Ectodermal cell (in vitro differentiated cells): ENCODE measurements around the gene PACS2.
"Not testable (repeated sequence)": the region's sequence is repeated elsewhere in the genome, so short reads cannot be mapped to it uniquely, and the experiment has no call there.

Experiments used
- H3K27ac ChIP-seq: 2 replicates; pipeline ENCODE4 v1.7.0; 2013; ENCODE audit warnings: mild to moderate bottlenecking, low read depth, low read length; ENCODE audit not compliant: insufficient read depth, poor library complexity, severe bottlenecking
- H3K27me3 ChIP-seq: 2 replicates; pipeline ENCODE4 v1.7.0; 2013; ENCODE audit warnings: mild to moderate bottlenecking, low read length; ENCODE audit not compliant: insufficient read depth, control insufficient read depth, poor library complexity, severe bottlenecking
- H3K36me3 ChIP-seq: one replicate; pipeline ENCODE4 v1.7.0; 2013; ENCODE audit warnings: low read length; ENCODE audit not compliant: control insufficient read depth, insufficient read depth
- H3K4me1 ChIP-seq: one replicate; pipeline ENCODE4 v1.7.0; 2013; ENCODE audit warnings: low read length; ENCODE audit not compliant: control insufficient read depth, insufficient read depth
- H3K4me3 ChIP-seq: 2 replicates; pipeline ENCODE4 v1.7.0; 2013; ENCODE audit warnings: low read depth, low read length, control low read depth; ENCODE audit not compliant: insufficient read depth
- H3K9me3 ChIP-seq: 2 replicates; pipeline ENCODE4 v1.7.0; 2013; ENCODE audit warnings: mild to moderate bottlenecking, low read length, moderate library complexity; ENCODE audit not compliant: control insufficient read depth
- WGBS, 2 experiments: methylation state at CpG; one replicate each; pipeline ENCODE4 v1.1.7; 2013; ENCODE audit warnings: missing lambda C conversion rate in 2 of 2; 5-methylcytosine and 5-hydroxymethylcytosine counted together

The PACS2 gene

DNA sequence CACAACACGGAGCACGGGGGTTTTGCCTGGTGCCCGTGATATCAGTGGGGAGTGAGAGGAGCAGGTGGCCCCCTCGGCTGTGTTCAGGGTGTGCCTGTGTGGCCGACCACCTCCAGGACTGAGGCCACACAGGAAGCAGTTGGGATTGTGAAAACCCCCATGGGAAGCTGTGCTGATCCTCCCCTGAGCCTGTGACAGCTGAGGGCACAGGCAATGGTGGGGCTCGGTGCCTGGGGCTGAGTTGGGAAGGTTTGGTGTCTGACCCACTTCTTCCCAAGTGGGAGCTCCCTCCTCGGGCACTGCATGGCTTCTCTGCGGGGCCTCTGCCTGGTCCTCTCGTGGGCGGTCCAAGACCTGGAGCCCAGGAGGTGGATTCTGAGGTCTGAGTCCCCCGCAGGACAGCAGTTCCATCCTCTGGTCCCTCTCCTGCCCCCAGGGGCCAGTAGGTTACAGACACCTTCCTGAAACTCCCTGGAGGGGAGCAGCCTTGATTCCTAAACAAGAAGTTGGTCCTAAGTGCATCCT lies 17.9 kb downstream of the PACS2 start:
- H3K4me1 ChIP-seq: peaks cover 12% of the 10 kb centered on the region
- WGBS, 2 experiments: 82 to 85% methylated on average over 11 of the region's 11 CpGs

DNA sequence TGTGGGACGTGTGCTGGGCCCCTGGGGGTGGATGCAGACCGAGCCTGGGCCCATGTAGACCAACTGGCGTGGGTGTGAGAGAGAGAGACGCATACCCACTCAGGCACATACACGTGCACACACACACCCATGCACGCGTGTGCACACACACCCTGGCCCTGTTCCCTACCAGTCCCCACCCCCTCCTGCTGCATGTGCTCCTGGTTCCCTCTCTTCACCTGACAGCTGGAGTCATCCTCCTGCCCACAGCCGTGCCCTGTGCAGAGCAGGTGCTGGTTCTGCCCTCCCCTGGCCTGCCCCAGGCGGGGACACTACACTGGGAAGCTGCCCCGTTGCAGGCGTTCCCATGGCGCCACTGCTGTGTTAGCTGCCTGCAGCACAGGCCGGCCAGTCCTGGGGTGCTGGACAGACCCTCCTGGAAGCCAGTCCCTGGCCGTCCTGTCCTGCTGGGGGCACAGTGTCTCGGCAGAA lies 18.5 kb downstream of the PACS2 start:
- H3K36me3 ChIP-seq: no peaks in the 10 kb centered on the region
- no peak overlapping the region for H3K4me3 ChIP-seq
- H3K27me3 ChIP-seq: no peaks in the 10 kb centered on the region
- 90 to 93% methylated on average over 15 of the region's 15 CpGs for WGBS, 2 experiments
- no peaks in the 10 kb centered on the region for H3K9me3 ChIP-seq
- H3K4me1 ChIP-seq: peaks cover 6% of the 10 kb centered on the region
- H3K27ac ChIP-seq: no peak overlapping the region

More for the DNA sequence above, 17.9 kb downstream of the PACS2 start:
- Histone ChIP-seq H3K9me3 (no peaks in the 10 kb centered on the region), H3K27me3 (no peaks in the 10 kb centered on the region), H3K36me3 (no peaks in the 10 kb centered on the region), H3K4me3 (no peak overlapping the region), H3K27ac (no peak overlapping the region)

DNA sequence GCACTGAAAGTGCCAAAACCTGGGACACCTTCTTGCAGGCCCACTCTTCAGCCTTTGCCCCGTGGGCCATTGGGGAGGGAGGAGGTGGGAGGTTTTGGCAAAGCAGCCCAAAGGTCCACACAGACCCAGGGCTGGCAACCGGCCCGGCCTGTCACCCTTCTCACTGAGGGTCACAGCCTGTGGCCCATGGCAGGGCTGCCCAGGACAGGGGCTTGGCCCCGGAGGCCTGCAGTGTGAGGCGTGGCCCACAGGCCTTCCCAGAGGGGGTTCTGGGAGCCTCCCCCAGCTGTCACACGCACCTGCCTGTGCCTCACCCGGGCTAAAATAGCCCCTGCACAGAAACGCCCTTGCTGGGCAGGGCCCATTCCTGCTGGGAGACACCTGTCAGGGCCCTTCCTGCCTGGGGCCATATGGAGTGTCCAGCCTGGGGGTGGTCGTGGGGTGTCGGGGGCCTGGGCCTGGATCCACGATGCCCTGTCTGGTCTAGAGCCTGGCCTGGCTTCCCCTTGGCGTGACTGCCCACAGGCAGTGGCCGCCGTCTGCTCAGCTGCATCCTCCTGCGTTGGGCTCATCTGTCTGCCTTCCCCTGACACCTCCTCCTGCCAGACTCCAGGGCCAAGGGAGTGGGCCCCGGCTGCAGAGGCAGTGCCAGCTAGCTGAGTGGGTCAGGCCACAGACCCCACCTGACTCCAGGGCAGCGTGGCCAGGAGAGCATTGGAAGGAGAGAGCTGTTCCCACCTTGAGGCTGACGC lies 19.2 kb downstream of the PACS2 start:
- Histone ChIP-seq H3K27me3 (no peaks in the 10 kb centered on the region), H3K36me3 (no peaks in the 10 kb centered on the region), H3K4me3 (no peak overlapping the region), H3K9me3 (no peaks in the 10 kb centered on the region), H3K27ac (no peak overlapping the region), H3K4me1 (peaks cover 5% of the 10 kb centered on the region)
- WGBS, 2 experiments: 93 to 94% methylated on average over 18 of the region's 18 CpGs

DNA sequence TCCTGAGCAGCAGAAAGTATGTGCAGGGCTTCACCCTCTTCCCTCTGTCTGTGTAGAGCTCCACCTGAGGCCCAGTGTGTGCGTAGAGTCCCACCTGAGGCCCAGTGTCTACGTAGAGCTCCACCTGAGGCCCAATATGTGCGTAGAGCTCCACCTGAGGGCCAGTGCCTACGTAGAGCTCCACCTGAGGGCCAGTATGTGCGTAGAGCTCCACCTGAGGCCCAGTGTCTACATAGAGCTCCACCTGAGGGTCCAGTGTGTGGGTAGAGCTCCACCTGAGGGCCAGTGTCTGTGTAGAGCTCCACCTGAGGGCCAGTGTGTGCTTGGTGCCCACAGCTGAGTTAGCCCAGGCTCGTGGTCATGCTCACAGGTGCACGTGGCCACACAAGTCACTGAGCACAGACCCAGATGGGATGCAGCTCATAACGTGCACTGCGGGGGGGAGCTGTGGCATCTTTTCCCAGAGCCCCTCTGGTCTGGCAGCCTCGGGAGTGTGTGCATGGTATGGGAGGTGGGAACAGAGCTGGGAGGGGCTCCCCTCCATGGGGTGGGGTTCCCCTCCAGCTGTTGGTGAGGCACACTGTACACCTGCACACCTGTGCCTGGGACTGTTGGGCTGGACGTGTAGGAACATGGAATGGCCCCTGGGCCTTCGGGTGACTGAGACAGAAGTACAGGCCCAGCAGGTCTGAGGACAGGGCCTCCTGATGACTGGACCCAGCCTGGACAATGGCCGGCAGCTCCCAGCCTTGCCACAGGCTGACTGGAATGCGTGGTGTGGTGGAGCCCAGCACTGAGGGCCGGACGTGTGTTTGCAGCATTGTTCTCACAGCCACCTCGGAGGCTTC lies 20.1 kb downstream of the PACS2 start:
- 93% methylated on average over 17 of the region's 17 CpGs for WGBS, 2 experiments
- Histone ChIP-seq H3K4me1 (peaks cover 5% of the 10 kb centered on the region), H3K27me3 (no peaks in the 10 kb centered on the region), H3K36me3 (no peaks in the 10 kb centered on the region), H3K9me3 (no peaks in the 10 kb centered on the region), H3K4me3 (no peak overlapping the region), H3K27ac (no peak overlapping the region)

DNA sequence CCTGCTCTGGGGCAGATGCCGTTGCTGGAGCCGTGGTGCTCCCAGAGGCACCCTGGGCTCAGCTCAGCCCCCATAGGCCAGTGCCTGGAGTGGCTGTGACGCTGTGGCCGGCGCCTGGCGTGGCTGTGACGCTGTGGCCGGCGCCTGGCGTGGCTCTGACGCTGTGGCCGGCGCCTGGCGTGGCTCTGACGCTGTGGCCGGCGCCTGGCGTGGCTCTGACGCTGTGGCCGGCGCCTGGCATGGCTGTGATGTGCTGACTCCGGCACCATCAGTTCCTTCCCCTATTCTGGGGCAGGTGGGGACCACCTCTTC lies 20.6 kb downstream of the PACS2 start:
- H3K4me3 ChIP-seq, H3K27ac ChIP-seq, H3K36me3 ChIP-seq, H3K9me3 ChIP-seq, H3K27me3 ChIP-seq, H3K4me1 ChIP-seq: not testable (repeated sequence)
- 93 to 96% methylated on average over 22 of the region's 22 CpGs for WGBS, 2 experiments

DNA sequence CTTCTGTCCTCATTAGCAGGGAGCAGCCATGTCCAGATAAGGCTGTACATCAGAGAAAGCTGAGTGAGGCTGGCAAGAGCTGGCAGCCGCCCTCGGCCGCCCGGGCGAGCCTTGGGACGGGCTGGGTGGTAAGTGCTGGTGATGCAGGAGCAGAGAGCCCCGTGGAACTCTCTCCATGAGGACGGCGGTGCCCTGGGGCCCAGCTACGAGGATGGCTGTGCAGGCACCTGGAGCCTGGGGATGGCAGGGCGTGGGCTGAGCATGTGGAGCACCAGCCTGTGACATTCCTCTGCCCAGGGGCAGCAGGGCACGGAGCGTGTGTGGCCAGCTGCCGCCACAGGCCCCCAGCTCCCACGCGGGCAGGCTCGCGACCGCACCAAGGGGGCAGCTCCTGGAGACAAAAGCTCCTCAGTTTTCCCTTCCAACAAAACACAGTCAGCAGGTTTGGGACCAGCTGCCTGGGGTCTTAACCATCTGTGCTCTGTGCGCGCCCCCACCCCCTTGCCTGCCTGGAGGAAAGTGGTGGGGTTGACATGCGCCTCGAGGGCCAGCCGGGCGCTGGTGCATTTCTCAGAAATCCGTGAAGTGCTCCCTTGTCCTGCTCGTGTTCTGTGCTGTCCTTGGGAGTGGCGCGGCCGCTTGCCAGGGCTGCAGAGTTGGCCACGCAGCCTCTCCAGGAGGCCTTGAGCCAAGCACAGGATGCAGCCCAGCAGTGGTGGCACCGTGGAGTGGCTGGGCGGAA lies 21.4 kb downstream of the PACS2 start:
- 92 to 94% methylated on average over 33 of the region's 33 CpGs for WGBS, 2 experiments
- Histone ChIP-seq H3K36me3 (no peaks in the 10 kb centered on the region), H3K4me3 (no peak overlapping the region), H3K4me1 (peaks cover 5% of the 10 kb centered on the region), H3K27ac (no peak overlapping the region), H3K27me3 (no peaks in the 10 kb centered on the region), H3K9me3 (no peaks in the 10 kb centered on the region)

DNA sequence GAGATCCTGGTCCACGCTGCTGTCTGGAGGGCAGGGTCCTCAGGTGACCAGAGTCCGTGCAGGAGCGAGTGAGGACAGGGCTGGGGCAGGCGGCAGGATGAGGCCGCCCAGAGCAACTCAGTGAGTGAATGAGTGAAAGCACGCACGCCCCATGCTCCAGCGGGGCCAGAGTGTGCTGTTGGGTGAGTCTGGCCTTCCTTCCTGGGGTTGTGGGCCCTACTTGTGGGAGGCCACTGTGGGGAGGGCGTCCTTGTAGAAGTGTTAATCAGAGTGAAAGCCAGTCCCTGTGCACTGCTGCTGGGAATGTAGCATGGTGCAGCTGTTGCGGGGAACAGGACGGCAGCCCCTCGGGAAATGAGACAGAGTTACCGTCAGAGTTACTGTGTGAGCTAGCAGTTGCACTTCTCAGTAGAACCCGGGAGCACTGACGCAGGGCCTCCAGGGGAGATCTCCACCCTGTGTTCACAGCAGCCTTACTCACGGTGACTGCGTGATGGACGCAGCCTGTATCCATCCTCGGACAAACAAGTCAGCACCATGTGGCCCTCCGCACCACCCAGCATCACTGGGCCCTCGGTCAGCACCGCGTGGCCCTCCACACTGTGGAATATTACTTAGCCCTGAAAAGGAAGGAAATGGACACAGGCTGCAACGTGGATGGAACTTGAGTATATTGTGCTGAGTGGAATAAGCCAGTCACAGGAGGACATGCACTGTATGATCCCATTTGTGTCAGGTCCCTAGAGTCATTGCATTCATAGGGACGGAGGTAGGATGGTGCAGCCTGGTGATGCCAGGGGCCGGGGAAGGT lies 22.1 kb downstream of the PACS2 start:
- H3K27ac ChIP-seq: no peak overlapping the region

DNA sequence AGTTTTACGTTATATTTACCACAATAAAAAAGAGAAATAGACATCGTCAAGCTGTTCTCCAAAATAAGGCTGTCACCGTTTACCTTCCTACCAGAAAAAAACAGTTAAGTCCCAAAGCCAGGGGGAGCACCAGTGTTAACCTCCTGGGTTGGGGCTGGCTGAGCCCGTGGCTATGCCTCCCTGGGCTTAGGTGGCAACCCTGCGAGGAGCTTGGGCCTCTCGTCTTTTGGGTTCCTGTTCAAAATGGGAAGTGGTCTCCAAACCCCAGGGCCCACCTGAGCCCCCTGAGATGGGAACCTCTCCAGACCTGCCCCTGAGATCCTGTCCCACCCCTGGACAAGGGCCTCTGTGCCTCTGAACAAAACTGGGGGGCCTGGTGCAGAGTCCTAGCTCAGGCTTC lies 22.9 kb downstream of the PACS2 start:
- peaks cover 5% of the 10 kb centered on the region for H3K4me1 ChIP-seq

More for the DNA sequence above, 22.1 kb downstream of the PACS2 start:
- Histone ChIP-seq H3K36me3 (no peaks in the 10 kb centered on the region), H3K4me1 (peaks cover 5% of the 10 kb centered on the region), H3K9me3 (no peaks in the 10 kb centered on the region), H3K4me3 (no peak overlapping the region), H3K27me3 (no peaks in the 10 kb centered on the region)
- 95 to 97% methylated on average over 26 of the region's 26 CpGs for WGBS, 2 experiments

DNA sequence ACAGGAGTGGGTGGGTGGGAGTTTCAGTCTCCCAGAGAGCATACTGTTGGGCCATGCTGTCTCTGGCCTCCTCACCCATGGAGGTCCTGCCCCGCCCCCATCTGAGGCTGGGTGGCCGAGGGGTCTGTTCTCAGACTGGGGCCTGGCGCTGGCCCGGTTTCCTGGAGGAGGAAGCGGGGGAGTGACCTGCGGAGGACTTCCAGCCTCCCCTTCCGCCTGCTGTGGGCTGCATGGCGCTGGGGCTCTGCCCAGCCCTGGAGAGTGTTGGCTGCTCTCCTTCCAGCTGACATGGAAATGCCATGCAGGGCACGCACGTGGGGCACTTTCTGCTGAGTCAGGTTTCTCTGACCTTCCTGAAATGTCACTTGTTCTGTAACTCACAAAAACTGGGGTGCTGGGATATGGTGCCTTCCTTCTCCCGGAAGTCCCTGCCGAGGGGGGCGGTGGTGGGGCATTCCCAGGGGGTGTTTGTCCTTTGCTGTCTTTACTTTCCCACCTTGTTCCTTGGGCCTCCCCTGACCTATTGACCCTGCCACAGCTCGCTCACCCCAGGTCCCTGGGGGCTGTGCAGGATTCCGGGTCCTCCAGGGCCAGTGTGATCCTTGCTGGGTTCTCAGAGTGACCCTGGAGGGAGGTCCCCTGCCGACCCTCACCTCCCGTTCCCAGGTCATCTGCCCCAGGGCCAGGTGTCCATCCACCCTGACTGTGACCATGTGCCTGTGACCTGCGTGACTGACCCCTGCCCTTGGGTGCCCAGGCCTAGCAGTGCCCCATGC lies 23.6 kb downstream of the PACS2 start:
- Histone ChIP-seq H3K27me3 (no peaks in the 10 kb centered on the region), H3K36me3 (no peaks in the 10 kb centered on the region), H3K27ac (no peak overlapping the region), H3K9me3 (no peaks in the 10 kb centered on the region), H3K4me3 (no peak overlapping the region), H3K4me1 (peaks cover 5% of the 10 kb centered on the region)
- WGBS, 2 experiments: 85% methylated on average over 18 of the region's 18 CpGs

More for the DNA sequence above, 22.9 kb downstream of the PACS2 start:
- Histone ChIP-seq H3K36me3 (no peaks in the 10 kb centered on the region), H3K27me3 (no peaks in the 10 kb centered on the region), H3K4me3 (no peak overlapping the region), H3K27ac (no peak overlapping the region), H3K9me3 (no peaks in the 10 kb centered on the region)
- WGBS, 2 experiments: 92 to 96% methylated on average over 6 of the region's 6 CpGs
